A673 (cell line): ENCODE results near the gene NPHP4.

Source experiments
- EZH2 ChIP-seq: fragments of 200-600 bp; sonication (generic); IDR thresholded peaks from 2 replicates; pipeline ENCODE4 v1.6.1; 2017; ENCODE audit warnings: borderline replicate concordance, low read depth, mild to moderate bottlenecking, mixed read lengths, antibody characterized with exemption, low read length; ENCODE audit not compliant: poor library complexity, severe bottlenecking
- TF ChIP-seq, protein P1 (sequence below): fragments of 300-800, 200-600 bp; sonication (generic); conservative IDR thresholded peaks from 2 replicates; pipeline ENCODE4 v1.5.1; 2017; ENCODE audit warnings: low read depth, mild to moderate bottlenecking, antibody characterized with exemption, low read length, moderate library complexity, mixed read lengths

DNA sequence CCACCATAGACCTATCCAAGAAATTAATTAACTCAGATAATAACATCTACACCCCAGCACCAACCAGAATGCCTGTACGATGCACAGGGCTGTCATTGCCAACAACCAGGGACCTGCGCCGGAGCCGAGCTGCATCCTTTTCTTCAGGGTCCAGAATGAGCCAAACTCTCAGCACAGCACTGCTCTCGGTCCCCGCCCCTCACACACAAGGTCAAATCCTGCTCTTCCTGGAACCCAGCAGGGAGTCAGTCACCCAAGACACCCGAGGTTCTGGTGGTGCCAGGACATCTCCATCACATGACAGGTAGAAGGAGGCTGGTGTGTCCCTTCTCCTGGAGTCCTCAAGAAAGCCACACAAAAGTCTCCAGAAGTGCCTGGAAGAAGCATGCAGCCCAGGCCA lies 31.9 kb downstream of the NPHP4 start:
- TF ChIP-seq, protein P1, sequence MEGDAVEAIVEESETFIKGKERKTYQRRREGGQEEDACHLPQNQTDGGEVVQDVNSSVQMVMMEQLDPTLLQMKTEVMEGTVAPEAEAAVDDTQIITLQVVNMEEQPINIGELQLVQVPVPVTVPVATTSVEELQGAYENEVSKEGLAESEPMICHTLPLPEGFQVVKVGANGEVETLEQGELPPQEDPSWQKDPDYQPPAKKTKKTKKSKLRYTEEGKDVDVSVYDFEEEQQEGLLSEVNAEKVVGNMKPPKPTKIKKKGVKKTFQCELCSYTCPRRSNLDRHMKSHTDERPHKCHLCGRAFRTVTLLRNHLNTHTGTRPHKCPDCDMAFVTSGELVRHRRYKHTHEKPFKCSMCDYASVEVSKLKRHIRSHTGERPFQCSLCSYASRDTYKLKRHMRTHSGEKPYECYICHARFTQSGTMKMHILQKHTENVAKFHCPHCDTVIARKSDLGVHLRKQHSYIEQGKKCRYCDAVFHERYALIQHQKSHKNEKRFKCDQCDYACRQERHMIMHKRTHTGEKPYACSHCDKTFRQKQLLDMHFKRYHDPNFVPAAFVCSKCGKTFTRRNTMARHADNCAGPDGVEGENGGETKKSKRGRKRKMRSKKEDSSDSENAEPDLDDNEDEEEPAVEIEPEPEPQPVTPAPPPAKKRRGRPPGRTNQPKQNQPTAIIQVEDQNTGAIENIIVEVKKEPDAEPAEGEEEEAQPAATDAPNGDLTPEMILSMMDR: no peak
- no peak for TF ChIP-seq EZH2
